Right atrium auricular region (tissue), 2 donors: ENCODE measurements around the gene MAPK8IP2. TPM values are rescaled to one million over a fixed set of nuclear protein-coding genes. Genes with fewer than 3 reads are reported as not detected.
A peak's percentile ranks its signal among the peaks of the same experiment; 100 is the strongest.

ENCODE experiments used
- DNase-seq: peaks from one replicate; pipeline ENCODE4 v3.0.0-alpha.2; 2019; ENCODE audit warnings: low spot score
- H3K27ac ChIP-seq, 2 donors: fragments of 200-600 bp; sonication (generic); 1 replicate in 1 of 2; 2 replicates in 1 of 2; pipeline ENCODE4 v1.5.1; 2016 to 2019
- H3K27me3 ChIP-seq, 2 donors: fragments of 200-600 bp; sonication (generic); one replicate each; pipeline versions ENCODE4 v1.5.1 to v1.6.0; 2017 to 2019
- H3K36me3 ChIP-seq: fragments of 200-600 bp; sonication (generic); one replicate; pipeline ENCODE4 v1.5.1; 2016
- H3K4me1 ChIP-seq, 2 donors: fragments of 200-600 bp; sonication (generic); one replicate each; pipeline versions ENCODE4 v1.5.1 to v1.6.0; 2017 to 2019
- H3K4me3 ChIP-seq, 2 donors: fragments of 200-600 bp; sonication (generic); 1 replicate in 1 of 2; 2 replicates in 1 of 2; pipeline ENCODE4 v1.5.1; 2017 to 2019; ENCODE audit warnings: mild to moderate bottlenecking in 1 of 2, moderate library complexity in 1 of 2
- H3K9me3 ChIP-seq, 2 donors: fragments of 200-600 bp; sonication (generic); one replicate each; pipeline ENCODE4 v1.5.1; 2019
- total RNA-seq, 2 donors: library from RNA; depleted of rRNA; stranded (reverse); fragments of >200 nt; gene quantifications; one replicate each; pipeline ENCODE4 v1.1.0, GENCODE V29; 2016
- TF ChIP-seq, protein P1 (sequence below), 2 donors: fragments of 200-600 bp; sonication (generic); IDR thresholded peaks; one replicate each; pipeline ENCODE4 v1.5.1; 2019; ENCODE audit warnings: antibody characterized with exemption in 2 of 2

MAPK8IP2 gene
- total RNA-seq, 2 donors from 2014 or later = 0.26 to 0.71 TPM

DNA sequence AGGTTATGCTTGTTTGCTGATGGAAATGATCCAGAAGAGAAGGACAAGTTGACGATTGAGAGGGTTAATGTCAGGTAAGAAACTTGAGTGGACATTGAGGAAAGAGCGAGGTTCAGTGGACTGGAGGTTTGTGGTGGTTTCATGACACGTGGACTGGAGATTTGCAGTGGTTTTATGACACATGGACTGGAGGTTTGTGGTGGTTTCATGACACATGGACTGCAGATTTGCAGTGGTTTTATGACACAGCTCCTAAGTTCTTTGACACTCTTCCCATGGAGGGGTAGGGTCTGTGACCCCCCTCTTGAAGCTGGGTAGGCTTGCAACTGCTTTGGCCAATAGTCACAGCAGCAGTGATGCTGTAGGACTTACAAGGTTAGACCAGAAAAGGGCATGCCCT is 5.4 kb upstream of the MAPK8IP2 start:
- no peak for DNase-seq
- no peak overlapping the region for H3K27ac ChIP-seq
- H3K4me3 ChIP-seq = no peak overlapping the region
- no peaks in the 10 kb centered on the region for H3K9me3 ChIP-seq
- peaks cover 0 to 4% of the 10 kb centered on the region in 2 donors for H3K4me1 ChIP-seq
- no peaks in the 10 kb centered on the region for H3K36me3 ChIP-seq
- TF ChIP-seq, protein P1, sequence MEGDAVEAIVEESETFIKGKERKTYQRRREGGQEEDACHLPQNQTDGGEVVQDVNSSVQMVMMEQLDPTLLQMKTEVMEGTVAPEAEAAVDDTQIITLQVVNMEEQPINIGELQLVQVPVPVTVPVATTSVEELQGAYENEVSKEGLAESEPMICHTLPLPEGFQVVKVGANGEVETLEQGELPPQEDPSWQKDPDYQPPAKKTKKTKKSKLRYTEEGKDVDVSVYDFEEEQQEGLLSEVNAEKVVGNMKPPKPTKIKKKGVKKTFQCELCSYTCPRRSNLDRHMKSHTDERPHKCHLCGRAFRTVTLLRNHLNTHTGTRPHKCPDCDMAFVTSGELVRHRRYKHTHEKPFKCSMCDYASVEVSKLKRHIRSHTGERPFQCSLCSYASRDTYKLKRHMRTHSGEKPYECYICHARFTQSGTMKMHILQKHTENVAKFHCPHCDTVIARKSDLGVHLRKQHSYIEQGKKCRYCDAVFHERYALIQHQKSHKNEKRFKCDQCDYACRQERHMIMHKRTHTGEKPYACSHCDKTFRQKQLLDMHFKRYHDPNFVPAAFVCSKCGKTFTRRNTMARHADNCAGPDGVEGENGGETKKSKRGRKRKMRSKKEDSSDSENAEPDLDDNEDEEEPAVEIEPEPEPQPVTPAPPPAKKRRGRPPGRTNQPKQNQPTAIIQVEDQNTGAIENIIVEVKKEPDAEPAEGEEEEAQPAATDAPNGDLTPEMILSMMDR (IDR thresholded peaks at IDR 0.05) = no peak
- H3K27me3 ChIP-seq = no peaks in the 10 kb centered on the region

DNA sequence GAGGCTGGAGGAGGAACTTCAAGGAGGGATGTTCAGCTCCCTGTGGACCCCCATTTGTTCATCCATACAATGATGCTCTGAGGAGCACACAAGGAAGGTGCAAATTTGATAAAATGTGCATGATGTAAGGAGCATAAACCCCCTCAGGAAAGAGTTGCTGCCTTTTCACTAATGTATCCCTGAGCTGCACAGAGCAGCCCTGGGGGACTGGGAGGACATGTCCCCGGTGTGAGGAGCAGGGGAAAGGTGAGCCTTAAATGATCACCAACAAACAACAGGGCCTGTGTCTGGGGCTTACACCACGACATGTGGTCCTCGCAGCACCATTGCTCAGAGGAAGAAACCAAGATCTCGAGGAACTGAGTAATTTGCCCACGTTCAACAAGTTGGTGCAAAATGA is 3.5 kb upstream of the MAPK8IP2 start:
- DNase-seq = no peak
- no peaks in the 10 kb centered on the region for H3K9me3 ChIP-seq
- H3K27me3 ChIP-seq = no peaks in the 10 kb centered on the region
- H3K27ac ChIP-seq = no peak overlapping the region
- TF ChIP-seq, protein P1 (IDR thresholded peaks at IDR 0.05) = no peak
- H3K4me3 ChIP-seq = no peak overlapping the region
- peaks cover 0 to 11% of the 10 kb centered on the region in 2 donors for H3K4me1 ChIP-seq
- H3K36me3 ChIP-seq = no peaks in the 10 kb centered on the region

DNA sequence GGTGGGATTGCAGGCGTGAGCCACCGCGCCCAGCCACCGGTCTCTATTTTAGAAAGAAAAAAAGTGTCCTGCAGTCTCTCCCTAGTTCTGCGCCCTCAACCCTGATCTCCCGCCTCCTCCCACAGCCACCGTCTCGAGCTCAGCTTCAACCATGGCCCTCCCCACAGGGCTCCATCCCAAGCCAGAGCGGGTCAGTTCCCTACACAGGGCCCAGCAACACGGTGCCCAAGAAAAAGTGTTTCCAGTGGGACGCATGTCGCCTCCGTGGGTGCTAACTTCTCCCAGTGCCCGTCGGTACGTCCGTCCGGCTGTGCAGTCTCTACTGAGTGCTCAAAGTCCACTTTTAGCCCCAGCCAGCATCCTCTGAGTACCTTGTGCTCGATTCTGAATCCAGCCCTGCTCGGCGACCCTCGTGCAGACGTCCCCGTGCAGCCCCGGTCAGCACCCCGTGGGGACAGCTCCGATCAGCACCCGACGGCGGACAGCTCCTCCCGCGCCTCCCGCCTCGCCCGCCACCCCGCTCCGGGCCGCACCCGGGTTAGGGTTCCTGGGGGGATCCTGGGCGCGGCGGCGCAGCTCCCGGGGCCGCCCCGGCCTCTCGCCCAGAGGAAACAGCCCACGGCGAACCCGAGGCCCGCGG is 657 bp upstream of the MAPK8IP2 start:
- Histone ChIP-seq H3K9me3 (no peaks in the 10 kb centered on the region), H3K27ac (no peak overlapping the region), H3K27me3 (peaks cover 4 to 8% of the 10 kb centered on the region in 2 donors), H3K4me3 (peak overlapping the region; percentile 19 to 58), H3K36me3 (no peaks in the 10 kb centered on the region), H3K4me1 (peaks cover 0 to 17% of the 10 kb centered on the region in 2 donors)
- no peak for DNase-seq
- TF ChIP-seq, protein P1 (IDR thresholded peaks at IDR 0.05) = no peak

- peak overlapping the region in 1 of 2 donors; percentile 58 for H3K4me3 ChIP-seq
- H3K9me3 ChIP-seq = no peaks in the 10 kb centered on the region
- no peaks in the 10 kb centered on the region for H3K36me3 ChIP-seq
- H3K27ac ChIP-seq = no peak overlapping the region
- TF ChIP-seq, protein P1 (IDR thresholded peaks at IDR 0.05) = no peak
- peaks cover 4 to 8% of the 10 kb centered on the region in 2 donors for H3K27me3 ChIP-seq
- H3K4me1 ChIP-seq = peaks cover 0 to 17% of the 10 kb centered on the region in 2 donors
- no peak for DNase-seq
Observed at GRCh38 chr22:50600967-50601668, 525 bp downstream of the MAPK8IP2 start.

DNA sequence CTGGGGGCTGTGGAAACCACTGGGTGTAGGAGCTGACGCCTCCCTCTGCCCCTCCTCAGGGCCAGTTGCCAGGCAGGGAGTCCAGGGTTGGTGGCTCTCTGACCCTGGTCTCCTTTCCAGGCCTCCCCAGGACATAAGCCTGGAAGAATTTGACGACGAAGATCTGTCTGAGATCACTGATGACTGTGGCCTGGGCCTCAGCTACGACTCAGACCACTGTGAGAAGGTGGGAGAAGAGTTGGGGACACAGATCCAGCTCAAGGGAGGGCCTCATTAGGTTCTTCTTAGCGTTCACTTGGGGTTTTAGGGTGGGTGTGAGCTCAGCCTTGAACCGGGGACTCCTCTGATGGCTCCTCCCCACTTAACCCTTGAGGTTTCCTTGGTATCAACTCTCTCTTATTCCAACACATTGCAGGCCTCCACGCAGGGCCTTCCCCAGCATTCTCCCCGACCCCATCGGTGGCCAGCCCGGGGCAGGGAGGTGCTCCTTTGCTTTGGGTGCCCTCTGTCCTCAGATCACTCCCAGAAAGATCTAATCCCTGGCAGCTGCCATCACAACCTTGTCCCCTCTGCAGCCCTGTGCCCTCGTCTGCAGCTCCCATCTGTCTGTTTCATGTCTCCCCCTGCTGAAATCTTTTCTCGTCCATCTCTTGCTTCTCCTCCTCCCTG is 1.2 kb downstream of the MAPK8IP2 start:
- DNase-seq = no peak
- H3K27me3 ChIP-seq = peaks cover 4 to 8% of the 10 kb centered on the region in 2 donors
- TF ChIP-seq, protein P1 (IDR thresholded peaks at IDR 0.05) = no peak
- peaks cover 0 to 17% of the 10 kb centered on the region in 2 donors for H3K4me1 ChIP-seq
- no peaks in the 10 kb centered on the region for H3K36me3 ChIP-seq
- no peak overlapping the region for H3K27ac ChIP-seq
- H3K9me3 ChIP-seq = no peaks in the 10 kb centered on the region
- H3K4me3 ChIP-seq = no peak overlapping the region
